Trophoblast cell (in vitro differentiated cells and primary cell): Measurements from ENCODE around the gene EXD3.
A peak's percentile ranks its signal among the peaks of the same experiment; 100 is the strongest.

Source experiments
- DNase-seq, 2 donors: peaks; one replicate each; pipeline ENCODE4 v3.0.0-alpha.2; 2016
- H2AFZ ChIP-seq: 2 replicates; pipeline ENCODE4 v1.6.1; 2013; ENCODE audit warnings: low read length, moderate library complexity, mild to moderate bottlenecking; ENCODE audit not compliant: insufficient read depth, poor library complexity
- H2AK5ac ChIP-seq: 2 replicates; pipeline ENCODE4 v1.6.1; 2013; ENCODE audit warnings: mild to moderate bottlenecking, low read length
- H2BK120ac ChIP-seq: 2 replicates; pipeline ENCODE4 v1.6.1; 2013; ENCODE audit warnings: low read length, mild to moderate bottlenecking, moderate library complexity; ENCODE audit not compliant: insufficient read depth, poor library complexity
- H2BK12ac ChIP-seq: 2 replicates; pipeline ENCODE4 v1.6.1; 2013; ENCODE audit warnings: mild to moderate bottlenecking, low read length, moderate library complexity
- H2BK5ac ChIP-seq: 2 replicates; pipeline ENCODE4 v1.6.1; 2013; ENCODE audit warnings: low read length, low read depth, moderate library complexity, mild to moderate bottlenecking; ENCODE audit not compliant: poor library complexity
- H3K14ac ChIP-seq: 2 replicates; pipeline ENCODE4 v1.6.1; 2013; ENCODE audit warnings: mild to moderate bottlenecking, low read length
- H3K18ac ChIP-seq: 2 replicates; pipeline ENCODE4 v1.6.1; 2013; ENCODE audit warnings: mild to moderate bottlenecking, low read length
- H3K23ac ChIP-seq: 2 replicates; pipeline ENCODE4 v1.6.1; 2013; ENCODE audit warnings: low read length
- H3K27ac ChIP-seq: 2 replicates; pipeline ENCODE4 v1.5.1; 2013; ENCODE audit warnings: low read depth, mild to moderate bottlenecking, inconsistent platforms, low read length, moderate library complexity
- H3K27me3 ChIP-seq: 2 replicates; pipeline ENCODE4 v1.6.1; 2013; ENCODE audit warnings: inconsistent platforms, mild to moderate bottlenecking, low read length, moderate library complexity; ENCODE audit not compliant: insufficient read depth
- H3K36me3 ChIP-seq, 2 experiments: 1 replicate in 1 of 2; 2 replicates in 1 of 2; pipeline ENCODE4 v1.6.1; 2013; ENCODE audit warnings: low read length in 2 of 2, mild to moderate bottlenecking in 2 of 2, moderate library complexity in 1 of 2; ENCODE audit not compliant: insufficient read depth in 2 of 2, control insufficient read depth in 1 of 2
- H3K4ac ChIP-seq: 2 replicates; pipeline ENCODE4 v1.6.1; 2013; ENCODE audit warnings: low read depth, mild to moderate bottlenecking, low read length, moderate library complexity
- H3K4me1 ChIP-seq, 2 experiments: 1 replicate in 1 of 2; 2 replicates in 1 of 2; pipeline ENCODE4 v1.6.1; 2013; ENCODE audit warnings: low read length in 2 of 2, mild to moderate bottlenecking in 2 of 2, moderate library complexity in 1 of 2; ENCODE audit not compliant: insufficient read depth in 2 of 2, control insufficient read depth in 1 of 2
- H3K4me2 ChIP-seq: 2 replicates; pipeline ENCODE4 v1.6.1; 2013; ENCODE audit warnings: inconsistent platforms, mild to moderate bottlenecking, low read length, moderate library complexity
- H3K4me3 ChIP-seq: 2 replicates; pipeline ENCODE4 v1.5.1; 2013; ENCODE audit warnings: mild to moderate bottlenecking, low read depth, low read length, inconsistent platforms
- H3K79me1 ChIP-seq: one replicate; pipeline ENCODE4 v1.6.1; 2013; ENCODE audit warnings: low read length
- H3K79me2 ChIP-seq: 2 replicates; pipeline ENCODE4 v1.6.1; 2013; ENCODE audit warnings: low read length, mild to moderate bottlenecking; ENCODE audit not compliant: control insufficient read depth, insufficient read depth, poor library complexity
- H3K9ac ChIP-seq: 2 replicates; pipeline ENCODE4 v1.6.1; 2013; ENCODE audit warnings: mild to moderate bottlenecking, low read length
- H3K9me3 ChIP-seq: 2 replicates; pipeline ENCODE4 v1.6.1; 2013; ENCODE audit warnings: low read depth, mild to moderate bottlenecking, control low read depth, inconsistent platforms, low read length; ENCODE audit not compliant: insufficient read depth
- H4K12ac ChIP-seq: 2 replicates; pipeline ENCODE4 v1.6.1; 2013; ENCODE audit warnings: low read depth, mild to moderate bottlenecking, low read length, moderate library complexity
- H4K8ac ChIP-seq: 2 replicates; pipeline ENCODE4 v1.6.1; 2013; ENCODE audit warnings: low read depth, mild to moderate bottlenecking, low read length, moderate library complexity
- H4K91ac ChIP-seq: one replicate; pipeline ENCODE4 v1.6.1; 2013; ENCODE audit warnings: low read depth, mild to moderate bottlenecking, low read length, moderate library complexity
- WGBS: extraction: QIAGEN DNeasy Blood & Tissue Kit; methylation state at CpG from one replicate; pipeline ENCODE4 v1.1.7; 2013; ENCODE audit warnings: missing lambda C conversion rate; ENCODE audit not compliant: insufficient read length, insufficient coverage; ENCODE audit errors: extremely low coverage; 5-methylcytosine and 5-hydroxymethylcytosine counted together

Gene EXD3

DNA sequence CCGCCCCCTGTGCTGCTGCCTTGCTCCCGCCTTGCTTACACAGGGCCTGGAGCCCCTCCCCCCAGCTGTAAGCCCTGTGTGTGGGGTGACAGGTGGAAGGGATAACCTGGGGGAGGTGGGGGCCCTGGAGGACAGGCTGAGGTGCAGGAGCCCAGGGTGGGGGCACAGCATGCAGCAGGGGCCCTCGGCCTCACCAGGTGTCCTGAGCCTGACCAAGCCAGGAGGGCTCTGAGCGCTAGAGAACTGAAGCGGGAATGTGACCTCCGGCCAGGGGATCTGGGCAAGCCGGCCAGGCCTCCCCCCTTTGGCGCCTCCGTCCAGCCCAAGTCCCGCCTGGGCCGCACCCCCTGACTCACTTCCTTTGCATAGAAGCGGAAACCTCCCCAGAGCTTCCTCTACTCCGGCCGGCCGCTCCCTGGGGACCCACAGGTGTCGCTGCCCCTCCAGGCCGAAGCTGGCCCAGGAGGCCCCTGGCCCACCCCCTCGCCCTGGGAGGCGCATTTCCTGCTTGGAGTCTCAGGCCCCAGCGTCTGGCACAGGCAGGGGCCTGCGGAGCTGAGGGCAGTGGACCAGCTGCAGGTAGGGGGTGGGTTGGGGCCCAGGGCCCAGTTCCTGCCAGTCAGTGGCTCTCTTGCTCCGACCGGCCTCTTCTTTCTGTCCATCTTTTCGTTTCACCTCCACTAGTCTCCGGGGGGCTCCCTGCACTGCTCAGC lies 145.5 kb downstream of the EXD3 start, which contains the start of gene TOR4A:
Gene TOR4A, plus strand, starts transcription at position 398 of the 713 bp plus-strand sequence. CDS start 964 bp downstream, outside the sequence.
- H3K4me3 ChIP-seq, result peak within 1 kb of the TSS; percentile 58
- H2AFZ ChIP-seq, result peak within 1 kb of the TSS; percentile 68
- H3K27me3 ChIP-seq, result no peaks in the 10 kb centered on the region
- no peak for DNase-seq
- peak within 1 kb of the TSS; percentile 52 for H3K27ac ChIP-seq
- peak within 1 kb of the TSS; percentile 68 for H3K18ac ChIP-seq
- peak within 1 kb of the TSS; percentile 29 for H2BK5ac ChIP-seq
- peaks cover 5% of the 10 kb centered on the region for H3K79me2 ChIP-seq
- H3K4ac ChIP-seq, result peak within 1 kb of the TSS; percentile 53
- H2BK12ac ChIP-seq, result peak within 1 kb of the TSS; percentile 21
- H3K23ac ChIP-seq, result no peak within 1 kb of the TSS
- no CpG with 5 or more reads among the region's 25 CpGs for WGBS
- peak within 1 kb of the TSS; percentile 60 for H3K4me2 ChIP-seq
- peak within 1 kb of the TSS; percentile 84 for H4K91ac ChIP-seq
- H3K4me1 ChIP-seq, result peaks cover 27 to 29% of the 10 kb centered on the region in 2 experiments
- peak within 1 kb of the TSS; percentile 83 for H3K14ac ChIP-seq
- H3K79me1 ChIP-seq, result peaks cover 17% of the 10 kb centered on the region
- peak within 1 kb of the TSS; percentile 86 for H2BK120ac ChIP-seq
- peak within 1 kb of the TSS; percentile 40 for H2AK5ac ChIP-seq
- peak within 1 kb of the TSS; percentile 55 for H3K9ac ChIP-seq
- H3K36me3 ChIP-seq, result peaks cover 31 to 34% of the 10 kb centered on the region in 2 experiments
- H3K9me3 ChIP-seq, result peaks cover 17% of the 10 kb centered on the region
- peak within 1 kb of the TSS; percentile 73 for H4K8ac ChIP-seq
- peak within 1 kb of the TSS; percentile 85 for H4K12ac ChIP-seq

DNA sequence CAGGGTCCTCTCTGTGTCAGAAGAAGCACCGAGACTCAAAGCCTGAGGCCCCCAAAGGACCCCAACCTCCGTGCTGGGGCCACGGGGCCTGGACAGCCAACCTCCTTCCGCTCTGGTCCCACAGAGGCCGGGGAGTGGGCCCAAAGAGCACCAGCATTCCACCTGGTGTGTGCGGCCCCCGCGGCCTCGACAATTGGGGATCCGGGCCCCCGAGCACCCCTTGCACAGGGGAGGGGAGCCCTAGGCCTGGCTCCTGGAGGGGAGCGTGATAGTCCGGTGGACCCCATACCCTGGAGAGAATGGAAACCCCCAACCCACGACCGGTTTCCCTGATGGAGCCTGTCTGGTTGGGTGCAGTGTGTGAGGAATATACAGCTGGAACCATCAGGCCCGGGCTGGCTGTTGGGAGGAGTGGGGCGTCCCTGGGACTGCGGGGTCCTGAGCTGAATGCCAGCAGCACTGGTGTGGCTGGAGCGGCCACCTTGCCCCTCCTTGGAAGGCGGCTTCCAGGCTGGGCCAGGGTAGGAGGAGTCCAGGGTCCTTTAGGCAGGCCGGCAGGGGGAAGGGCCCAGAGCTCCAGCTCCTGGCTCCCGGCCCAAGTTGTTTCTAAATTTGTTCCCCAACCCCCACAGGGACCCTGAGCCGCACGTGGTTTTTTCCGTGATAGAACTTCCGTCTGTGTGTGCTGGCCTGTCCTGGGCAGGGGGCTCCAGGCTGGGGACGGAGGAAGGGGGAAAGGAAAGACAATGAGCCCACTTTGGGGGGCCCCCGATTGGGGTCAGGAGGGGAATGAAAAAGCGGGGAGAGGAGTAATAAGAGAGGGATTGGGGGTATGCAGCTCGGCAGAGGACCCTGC lies 146.3 kb downstream of the EXD3 start:
- H3K14ac ChIP-seq, result peak overlapping the region; percentile 1
- no CpG with 5 or more reads among the region's 30 CpGs for WGBS
- H3K79me1 ChIP-seq, result peaks cover 17% of the 10 kb centered on the region
- no peak overlapping the region for H3K18ac ChIP-seq
- H2BK120ac ChIP-seq, result no peak overlapping the region
- H3K36me3 ChIP-seq, result peaks cover 39 to 42% of the 10 kb centered on the region in 2 experiments
- peaks cover 27 to 29% of the 10 kb centered on the region in 2 experiments for H3K4me1 ChIP-seq
- H2BK12ac ChIP-seq, result peak overlapping the region; percentile 10
- H3K9me3 ChIP-seq, result peaks cover 17% of the 10 kb centered on the region
- H3K9ac ChIP-seq, result no peak overlapping the region
- no peak overlapping the region for H4K8ac ChIP-seq
- H2AFZ ChIP-seq, result no peak overlapping the region
- H3K79me2 ChIP-seq, result peaks cover 5% of the 10 kb centered on the region
- peak overlapping the region; percentile 52 for H3K27ac ChIP-seq
- no peaks in the 10 kb centered on the region for H3K27me3 ChIP-seq
- peak overlapping the region; percentile 9 for H2AK5ac ChIP-seq
- H2BK5ac ChIP-seq, result no peak overlapping the region
- no peak for DNase-seq
- H3K4me2 ChIP-seq, result peak overlapping the region; percentile 60
- H3K4me3 ChIP-seq, result no peak overlapping the region
- H4K91ac ChIP-seq, result peak overlapping the region; percentile 50
- H3K4ac ChIP-seq, result no peak overlapping the region
- H3K23ac ChIP-seq, result no peak overlapping the region
- H4K12ac ChIP-seq, result peak overlapping the region; percentile 8

DNA sequence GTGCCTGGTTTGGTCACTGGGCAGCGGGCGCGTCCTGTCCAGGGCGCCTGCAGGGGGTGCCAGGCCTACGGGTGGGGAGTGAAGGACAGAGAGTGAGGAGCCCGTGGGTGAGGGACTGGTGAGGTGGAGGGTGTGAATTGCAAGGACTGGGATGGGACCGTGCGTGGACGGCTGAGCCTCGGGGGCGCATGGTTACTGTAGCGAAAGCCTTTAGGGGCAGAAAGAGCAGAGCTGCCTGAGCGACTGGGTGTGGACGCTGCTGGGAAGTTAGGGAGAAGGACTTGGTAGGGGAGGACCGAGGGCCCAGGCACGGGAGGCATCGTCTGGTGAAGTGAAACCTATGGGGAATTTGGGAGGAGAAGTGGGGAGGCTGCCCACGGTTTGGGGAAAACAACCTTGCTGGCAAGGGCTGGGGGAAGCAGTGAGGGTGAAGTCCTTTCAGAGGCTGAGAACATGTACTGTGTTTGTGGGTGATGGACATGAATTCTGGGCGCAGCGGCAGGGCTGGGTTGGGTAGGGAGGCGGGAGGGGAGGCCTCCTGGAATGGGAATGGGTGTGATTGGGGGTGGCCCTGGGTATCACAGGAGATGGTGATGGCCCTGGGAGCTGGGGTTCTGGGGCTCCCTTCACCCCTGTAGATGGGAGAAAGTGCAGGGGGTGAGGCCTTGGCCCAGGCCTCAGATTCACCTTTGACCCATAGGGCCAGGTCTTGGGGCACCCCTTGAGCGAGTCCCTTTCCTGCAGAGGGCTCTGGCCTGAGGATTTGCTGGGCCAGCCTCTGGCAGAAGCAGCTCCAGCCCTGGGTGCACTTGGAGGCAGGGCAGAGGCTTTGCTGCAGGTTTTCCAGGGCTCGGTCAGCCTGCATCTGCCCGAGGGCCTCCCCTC lies 147.1 kb downstream of the EXD3 start:
- H3K4ac ChIP-seq, result no peak overlapping the region
- H3K18ac ChIP-seq, result no peak overlapping the region
- H3K4me2 ChIP-seq, result no peak overlapping the region
- H3K14ac ChIP-seq, result no peak overlapping the region
- H3K79me1 ChIP-seq, result peaks cover 14% of the 10 kb centered on the region
- H4K91ac ChIP-seq, result no peak overlapping the region
- H3K27me3 ChIP-seq, result no peaks in the 10 kb centered on the region
- no peak overlapping the region for H3K27ac ChIP-seq
- peaks cover 5% of the 10 kb centered on the region for H3K79me2 ChIP-seq
- peaks cover 22 to 25% of the 10 kb centered on the region in 2 experiments for H3K4me1 ChIP-seq
- H2BK120ac ChIP-seq, result no peak overlapping the region
- WGBS, result no CpG with 5 or more reads among the region's 24 CpGs
- no peak overlapping the region for H4K12ac ChIP-seq
- H4K8ac ChIP-seq, result no peak overlapping the region
- H2BK12ac ChIP-seq, result no peak overlapping the region
- no peak overlapping the region for H3K23ac ChIP-seq
- no peak overlapping the region for H2AFZ ChIP-seq
- H2BK5ac ChIP-seq, result no peak overlapping the region
- H3K9me3 ChIP-seq, result peaks cover 17% of the 10 kb centered on the region
- H3K36me3 ChIP-seq, result peaks cover 46 to 48% of the 10 kb centered on the region in 2 experiments
- no peak overlapping the region for H3K4me3 ChIP-seq
- no peak for DNase-seq
- H2AK5ac ChIP-seq, result peak overlapping the region; percentile 9
- no peak overlapping the region for H3K9ac ChIP-seq

DNA sequence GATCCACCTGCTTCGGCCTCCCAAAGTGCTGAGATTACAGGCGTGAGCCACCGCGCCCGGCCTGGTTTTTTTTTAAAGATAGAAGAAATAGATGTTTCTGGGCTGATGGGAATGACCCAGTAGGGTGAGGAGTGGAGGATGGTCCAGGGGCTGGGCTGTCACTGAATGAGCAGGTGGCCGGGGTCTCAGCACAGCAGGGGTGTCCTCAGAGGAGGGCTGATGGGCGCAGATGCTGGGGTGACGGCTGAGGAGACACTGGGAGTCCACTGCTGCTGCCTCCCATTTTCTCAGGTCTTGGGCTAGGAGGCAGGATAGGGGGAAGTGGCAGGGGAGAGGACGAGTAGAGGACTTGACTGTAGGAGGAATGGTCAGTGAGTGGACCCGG lies 147.8 kb downstream of the EXD3 start:
- Histone ChIP-seq H3K27me3 (no peaks in the 10 kb centered on the region), H3K23ac (no peak overlapping the region), H4K91ac (no peak overlapping the region), H3K36me3 (peaks cover 48 to 52% of the 10 kb centered on the region in 2 experiments), H3K4ac (no peak overlapping the region), H3K9ac (no peak overlapping the region), H3K4me1 (peaks cover 16 to 19% of the 10 kb centered on the region in 2 experiments), H3K79me1 (peaks cover 11% of the 10 kb centered on the region), H3K18ac (no peak overlapping the region), H2BK5ac (no peak overlapping the region), H3K4me2 (no peak overlapping the region), H3K4me3 (no peak overlapping the region), H2BK12ac (no peak overlapping the region), H2AK5ac (no peak overlapping the region), H3K9me3 (peaks cover 12% of the 10 kb centered on the region), H3K79me2 (peaks cover 5% of the 10 kb centered on the region), H3K14ac (no peak overlapping the region), H3K27ac (no peak overlapping the region), H2BK120ac (no peak overlapping the region), H4K8ac (no peak overlapping the region), H4K12ac (no peak overlapping the region), H2AFZ (no peak overlapping the region)
- no CpG with 5 or more reads among the region's 10 CpGs for WGBS
- DNase-seq, result no peak
